CD4-positive, alpha-beta T cell treated with Interferon gamma for 1 hour (primary cell): ENCODE data around the gene MYRIP.
"Not testable (repeated sequence)": the region's sequence is repeated elsewhere in the genome, so short reads cannot be mapped to it uniquely, and the experiment has no call there.

ENCODE experiments used
- DNase-seq: peaks from one replicate; pipeline ENCODE4 v3.0.0-alpha.2; 2020

MYRIP gene

DNA sequence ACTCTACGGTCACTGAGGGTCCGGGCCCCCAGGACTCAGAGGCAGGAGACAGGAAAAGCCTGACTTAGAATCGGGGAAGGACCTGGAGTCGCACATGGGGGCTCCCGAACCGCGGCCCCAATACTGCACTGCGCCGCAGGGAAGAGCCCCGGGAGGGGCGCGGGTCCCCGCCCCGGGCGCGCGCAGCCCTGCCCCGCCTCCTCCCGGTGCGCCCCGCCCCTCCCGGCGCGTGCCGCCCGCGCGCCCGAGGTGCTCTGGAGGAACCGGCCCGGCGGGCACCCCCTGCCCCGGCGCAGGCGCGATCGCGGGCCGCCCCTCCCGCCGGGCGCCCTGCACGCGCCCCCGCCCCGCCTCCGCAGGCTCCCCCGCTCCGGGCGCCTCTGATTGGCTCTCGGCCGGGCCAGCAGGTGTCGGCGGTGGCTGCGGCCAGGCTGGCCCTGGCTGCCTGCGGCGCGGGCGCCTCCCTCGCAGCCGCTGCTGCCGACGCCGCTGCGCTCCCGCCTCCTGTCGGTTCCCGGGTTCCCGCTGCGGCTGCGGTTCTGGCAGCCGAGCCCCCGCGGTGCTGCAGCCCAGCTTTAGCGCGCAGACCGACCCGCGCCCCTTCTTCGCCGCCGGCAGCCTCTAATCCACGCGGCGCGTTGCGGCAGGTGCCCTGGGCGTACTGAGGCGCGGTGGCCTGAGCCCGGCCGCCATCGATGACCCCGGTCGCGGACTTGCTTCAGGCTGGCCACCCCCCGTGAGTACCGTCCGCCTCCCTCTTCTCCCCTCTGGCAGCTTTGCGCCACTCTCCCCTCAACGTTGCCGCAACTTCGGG, at the start of gene MYRIP:
Gene MYRIP (plus strand): TSS at position 429 of the 814 bp plus-strand sequence. CDS start 91,208 bp downstream, outside the sequence.
- no peak for DNase-seq

DNA sequence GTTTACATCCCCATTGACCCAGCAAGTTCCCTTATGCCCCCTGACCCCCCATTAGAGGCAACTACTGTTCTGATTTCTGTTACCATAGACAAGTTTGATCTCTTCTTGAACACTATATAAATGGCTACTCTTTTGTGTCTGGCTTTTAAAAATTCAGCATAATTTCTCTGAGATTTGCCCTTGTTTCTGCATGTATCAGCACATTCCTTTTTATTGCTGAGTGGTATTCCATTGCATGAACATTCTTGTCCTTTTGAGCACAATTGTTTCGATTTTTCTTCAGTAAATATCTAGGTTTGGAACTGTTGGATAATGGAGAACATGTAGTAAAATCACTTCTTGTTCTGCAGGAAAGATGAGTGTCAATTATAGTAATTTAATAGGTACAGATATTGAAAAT, 49.1 kb upstream of the MYRIP start:
- DNase-seq = no peak

DNA sequence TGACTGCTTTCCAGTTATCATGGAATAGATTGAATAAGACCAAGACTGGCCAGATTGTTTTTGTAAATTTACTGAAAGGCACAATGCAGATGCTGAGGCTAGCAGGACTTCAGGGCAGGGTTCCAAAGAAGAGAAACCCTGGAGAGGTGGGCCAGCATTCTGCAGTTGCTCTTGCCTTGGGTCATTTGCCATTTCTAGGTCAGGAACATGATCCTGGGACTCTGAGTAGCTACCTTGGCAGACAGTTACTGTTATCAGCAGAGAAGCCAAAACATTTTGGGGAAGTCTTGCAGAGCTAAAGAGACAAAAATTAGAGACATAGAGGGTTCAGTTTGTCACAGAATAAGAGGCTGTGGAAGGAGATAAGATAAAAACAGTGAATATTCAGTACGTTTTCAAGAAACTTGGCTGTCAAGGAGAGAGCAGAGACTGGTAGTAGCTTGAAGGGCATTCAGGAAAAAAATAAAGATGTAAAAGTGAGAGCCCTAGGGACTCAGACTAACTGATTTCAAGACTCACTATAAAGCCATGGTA, 46.8 kb upstream of the MYRIP start:
- no peak for DNase-seq

DNA sequence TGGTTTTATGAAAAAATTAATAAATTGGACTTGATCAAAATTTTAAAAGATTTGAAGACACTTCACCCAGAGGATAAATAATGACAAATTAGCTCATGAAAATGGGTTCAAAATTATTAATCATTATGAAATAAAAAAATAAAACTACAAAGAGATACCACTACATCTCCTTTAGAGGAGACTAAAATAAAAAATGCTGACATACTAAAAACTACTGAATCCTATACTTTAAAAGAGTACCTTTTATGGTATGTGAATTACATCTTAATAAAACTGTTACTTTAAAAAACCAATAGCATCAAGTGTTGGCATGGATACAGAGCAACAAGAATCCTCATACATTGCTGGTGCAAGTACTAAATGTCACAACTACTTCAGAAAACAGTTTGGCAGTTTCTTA, 46.0 kb upstream of the MYRIP start:
- DNase-seq = no peak

DNA sequence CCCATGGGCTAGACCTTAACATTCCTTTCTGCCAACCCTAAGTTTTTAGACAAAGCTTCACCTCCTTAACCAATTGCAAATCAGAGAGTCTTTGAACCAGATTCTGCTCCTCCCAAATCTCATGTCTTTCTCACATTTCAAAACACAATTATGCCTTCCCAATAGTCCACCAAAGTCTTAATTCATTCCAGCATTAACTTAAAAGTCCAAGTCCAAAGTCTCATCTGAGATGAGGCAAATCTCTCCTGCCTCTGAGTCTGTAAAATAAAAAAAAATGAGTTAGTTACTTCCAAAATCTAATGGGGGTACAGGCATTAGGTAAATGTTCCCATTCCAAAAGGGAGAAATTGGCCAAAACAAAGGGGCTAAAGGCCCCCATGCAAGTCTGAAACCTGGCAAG, 43.8 kb upstream of the MYRIP start:
- no peak for DNase-seq

DNA sequence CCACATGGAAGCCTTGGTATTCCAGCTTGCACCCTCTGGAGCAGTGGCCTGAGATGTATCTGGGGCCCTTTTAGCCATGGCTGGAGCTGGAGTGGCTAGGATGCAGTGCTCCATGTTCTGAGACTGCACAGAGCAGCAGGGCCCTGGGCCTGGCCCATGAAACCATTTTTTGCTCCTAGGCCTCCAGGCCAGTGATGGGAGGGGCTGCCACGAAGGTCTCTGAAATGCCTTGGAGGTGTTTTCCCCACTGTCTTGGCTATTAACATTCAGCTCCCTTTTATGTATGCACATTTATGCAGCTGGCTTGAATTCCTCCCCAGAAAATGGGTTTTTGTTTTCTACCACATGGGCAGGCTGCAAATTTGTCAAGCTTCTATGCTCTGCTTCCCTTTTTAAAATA, 43.0 kb upstream of the MYRIP start:
- DNase-seq = no peak

DNA sequence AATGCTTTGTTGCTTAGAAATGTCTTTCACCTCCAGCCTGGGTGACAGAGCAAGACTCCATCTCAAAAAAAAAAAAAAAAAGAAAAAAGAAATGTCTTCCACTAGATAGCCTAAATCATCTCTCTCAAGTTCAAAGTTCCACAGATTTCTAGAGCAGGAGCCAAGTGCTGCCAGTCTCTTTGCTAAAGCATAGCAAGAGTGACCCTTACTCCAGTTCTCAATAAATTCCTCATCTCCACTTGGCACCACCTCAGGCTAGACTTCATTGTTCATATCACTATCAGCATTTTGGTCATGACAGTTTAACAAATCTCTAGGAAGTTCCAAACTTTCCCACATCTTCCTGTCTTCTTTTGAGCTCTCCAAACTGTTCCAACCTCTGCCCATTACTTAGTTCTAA, 42.5 kb upstream of the MYRIP start:
- not testable (repeated sequence) for DNase-seq

DNA sequence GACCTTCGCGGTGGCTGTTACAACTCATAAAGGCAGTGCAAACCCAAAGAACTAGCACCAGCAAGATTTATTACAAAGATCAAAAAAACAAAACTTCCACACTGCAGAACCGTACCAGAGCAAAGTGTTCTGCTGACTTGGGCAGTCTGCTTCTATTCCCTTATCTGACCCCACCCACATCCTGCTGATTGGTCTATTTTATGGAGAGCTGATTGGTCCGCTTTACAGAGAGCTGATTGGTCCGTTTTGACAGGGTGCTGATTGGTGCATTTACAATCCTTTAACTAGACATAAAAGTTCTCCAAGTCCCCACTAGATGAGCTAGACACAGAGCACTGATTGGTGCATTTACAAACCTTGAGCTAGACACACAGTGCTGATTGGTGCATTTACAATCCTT, 31.2 kb upstream of the MYRIP start:
- DNase-seq = not testable (repeated sequence)

DNA sequence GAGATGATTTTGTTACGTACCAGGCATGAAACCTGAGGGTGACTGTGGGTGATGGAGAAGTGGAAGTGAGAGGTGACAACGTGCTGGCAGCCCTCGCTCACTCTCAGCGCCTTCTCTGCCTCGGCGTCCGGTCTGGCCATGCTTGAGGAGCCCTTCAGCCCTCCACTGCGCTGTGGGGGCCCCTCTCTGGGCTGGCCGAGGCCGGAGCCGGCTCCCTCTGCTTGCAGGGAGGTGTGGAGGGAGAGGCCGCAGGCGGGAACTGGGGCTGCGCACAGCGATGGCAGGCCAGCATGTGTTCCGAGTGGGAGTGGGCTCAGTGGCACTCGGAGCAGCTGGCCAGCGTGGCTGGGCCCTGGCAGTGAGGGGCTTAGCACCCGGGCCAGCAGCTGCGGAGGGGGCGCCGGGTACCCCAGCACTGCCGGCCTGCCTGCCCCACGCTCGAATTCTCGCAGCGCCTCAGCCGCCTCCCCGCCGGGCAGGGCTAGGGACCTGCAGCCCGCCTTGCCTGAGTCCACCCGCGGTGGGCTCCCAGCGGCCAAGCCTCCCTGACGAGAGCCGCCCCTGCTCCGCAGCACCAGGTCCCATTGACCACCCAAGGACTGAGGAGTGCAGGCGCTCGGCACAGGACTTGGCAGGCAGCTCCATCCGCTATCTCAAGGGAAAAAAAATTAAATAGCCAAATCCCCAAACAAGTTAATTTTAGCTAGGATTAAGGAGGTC, 29.7 kb upstream of the MYRIP start:
- no peak for DNase-seq

DNA sequence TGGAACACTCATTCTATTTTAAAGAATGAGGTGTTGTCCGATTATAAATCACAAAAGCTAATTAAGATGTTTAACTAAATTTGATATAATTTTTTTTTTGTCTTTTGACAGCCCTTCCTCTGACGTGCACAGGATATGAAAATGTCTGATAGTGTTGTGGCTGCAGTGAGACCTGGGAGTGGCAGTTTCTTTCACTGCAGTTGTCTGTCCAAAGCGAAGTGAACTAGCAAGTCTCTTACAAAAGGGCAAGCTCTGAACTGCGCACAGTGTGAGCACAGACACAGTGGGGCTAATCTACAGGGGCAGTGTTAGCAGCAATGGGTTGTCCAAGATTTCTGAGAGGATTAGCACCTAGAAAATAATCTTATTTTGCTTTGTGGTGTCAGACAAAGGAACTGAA, 29.1 kb upstream of the MYRIP start:
- no peak for DNase-seq

DNA sequence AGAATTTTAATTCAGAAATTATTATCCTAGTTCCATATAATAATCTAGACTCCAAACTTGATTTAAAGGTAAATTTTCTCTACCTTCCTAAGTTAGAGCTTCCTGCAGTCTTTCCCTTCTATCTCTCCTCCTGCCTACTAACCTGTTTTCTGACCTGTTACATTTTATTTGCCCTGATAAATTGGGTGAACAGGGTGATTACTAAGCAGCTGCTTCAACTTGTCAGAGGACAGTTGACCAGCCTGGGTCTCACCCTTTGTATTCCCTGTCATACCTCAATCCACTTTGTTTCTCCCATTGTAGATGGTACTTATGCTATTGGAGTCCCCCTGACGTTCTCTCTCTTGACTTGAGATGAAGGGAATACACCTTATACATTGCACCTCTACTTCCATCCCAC, 28.4 kb upstream of the MYRIP start:
- DNase-seq = no peak

DNA sequence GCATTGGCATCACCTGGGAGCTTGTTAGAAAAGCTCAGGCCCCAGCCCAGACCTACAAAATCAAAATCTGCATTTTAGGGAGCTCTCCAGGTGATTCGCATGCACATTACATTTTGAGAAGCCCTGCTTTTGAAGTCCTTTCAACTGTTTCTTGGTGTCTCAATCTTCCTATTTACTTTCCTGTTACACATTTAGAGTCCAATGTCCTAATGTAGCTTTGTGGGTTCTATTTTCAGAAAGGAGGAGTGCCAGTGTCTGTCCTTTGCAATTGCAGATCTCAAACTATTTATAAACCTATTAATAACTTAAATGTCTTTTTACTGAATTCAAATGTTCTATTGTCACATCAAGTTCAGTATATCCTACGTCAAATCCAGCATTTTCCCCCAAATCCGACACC, 27.8 kb upstream of the MYRIP start:
- DNase-seq = no peak

DNA sequence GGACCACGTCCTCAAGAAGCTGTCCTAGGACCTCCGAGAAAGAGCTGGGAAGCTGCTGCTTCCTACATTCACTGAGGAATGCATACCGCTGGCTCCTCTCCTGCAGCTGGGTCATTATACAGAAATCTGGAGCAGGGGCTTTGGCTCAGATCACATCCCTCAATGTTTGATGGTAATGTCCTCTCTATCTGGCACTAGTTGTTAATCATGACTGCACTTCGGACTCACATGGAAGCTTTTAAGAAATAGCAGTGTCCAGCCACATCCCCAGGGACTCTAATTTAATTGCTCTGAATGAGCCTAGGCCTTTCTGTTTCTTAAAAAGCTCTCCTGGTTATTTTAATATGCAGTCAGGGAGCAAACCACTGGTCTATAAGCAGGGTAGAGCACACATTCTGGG, 25.7 kb upstream of the MYRIP start:
- DNase-seq = no peak

DNA sequence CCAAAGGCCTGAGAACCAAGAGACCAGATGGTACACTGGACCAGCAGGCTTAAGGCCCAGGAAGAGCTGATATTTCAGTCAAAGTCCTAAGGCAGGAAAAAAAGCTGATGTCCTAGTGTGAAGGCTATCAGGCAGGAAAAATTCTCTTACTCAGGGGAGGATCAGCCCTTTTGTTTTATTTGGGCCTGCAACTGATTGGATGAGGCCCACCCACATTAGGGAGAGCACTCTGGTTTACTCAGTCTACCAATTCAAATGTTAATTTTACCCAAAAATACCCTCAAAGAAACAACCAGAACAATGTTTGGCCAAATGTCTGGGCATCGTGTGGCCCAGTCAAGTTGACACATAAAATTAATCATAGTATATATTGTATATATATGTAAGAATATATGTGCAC, 24.5 kb upstream of the MYRIP start:
- no peak for DNase-seq

DNA sequence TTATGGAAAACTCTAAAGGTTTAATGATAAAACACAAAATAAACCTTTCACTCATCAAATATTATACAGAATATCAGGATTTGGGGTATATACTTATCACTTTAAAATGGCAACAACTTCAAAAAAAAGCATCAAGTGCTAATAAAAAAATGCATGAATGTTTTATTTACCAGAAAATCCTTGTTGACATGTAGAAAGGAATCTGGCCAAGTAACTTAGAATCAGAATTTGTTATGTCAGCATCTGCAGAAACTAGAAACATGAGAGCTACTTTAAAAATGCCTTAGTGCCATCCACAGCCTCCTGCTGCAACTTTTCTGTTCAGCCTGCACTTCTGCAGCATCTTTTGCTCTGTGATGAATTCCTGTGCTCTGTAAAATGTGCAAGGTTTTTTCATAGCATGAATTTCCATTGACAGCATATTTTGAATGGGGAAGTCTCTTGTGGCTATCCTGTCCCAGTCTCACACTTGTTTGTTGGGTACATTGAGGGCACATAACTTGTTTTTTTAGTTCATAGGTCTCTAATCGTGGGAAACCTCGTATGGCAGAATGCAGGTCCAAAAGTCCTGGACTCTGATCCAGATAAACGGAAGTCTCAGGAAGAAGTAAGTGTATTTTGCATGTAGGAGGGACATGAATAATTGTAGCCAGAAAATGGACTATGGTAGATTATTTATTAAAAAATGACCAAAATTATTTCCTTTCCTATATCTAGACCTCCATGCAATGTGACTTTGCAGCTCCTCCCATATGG, 21.1 kb upstream of the MYRIP start:
- no peak for DNase-seq

DNA sequence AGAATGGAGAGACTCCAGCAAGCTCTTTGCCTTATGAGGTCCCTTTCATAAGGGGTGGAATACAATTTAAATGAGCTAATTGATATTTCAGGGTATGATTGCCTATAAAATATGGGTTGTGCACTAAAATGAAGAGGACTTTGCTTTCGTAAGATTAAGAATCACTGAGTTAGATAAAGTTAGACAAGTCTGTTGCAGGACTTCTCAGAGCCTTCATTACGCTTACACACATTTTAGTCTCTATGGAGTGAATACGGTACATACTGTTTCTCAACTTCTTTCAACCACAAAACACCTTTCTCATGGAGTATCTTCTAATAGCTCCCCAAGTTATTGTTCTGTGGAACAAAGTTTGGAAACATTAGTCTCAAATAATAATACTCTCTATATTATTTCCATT, 17.8 kb upstream of the MYRIP start:
- no peak for DNase-seq

DNA sequence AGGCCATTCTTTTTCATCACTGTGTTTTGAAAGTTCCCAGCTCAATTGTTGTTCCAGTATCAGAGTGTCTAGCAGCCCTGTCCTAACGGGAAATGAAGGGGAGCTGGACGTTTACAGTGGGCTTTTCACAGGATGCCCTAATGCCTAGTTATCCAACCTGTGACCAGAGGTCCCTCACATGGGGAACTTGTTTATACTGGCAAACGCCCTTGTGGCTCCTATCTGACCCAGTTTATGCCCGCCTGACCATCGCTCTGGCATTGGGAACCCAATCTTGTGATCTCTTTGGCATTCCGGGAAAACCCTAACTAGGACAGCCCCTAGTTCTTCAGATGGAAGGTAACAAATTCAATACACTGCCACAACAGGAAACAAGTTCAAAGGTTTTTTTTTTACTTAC, 14.5 kb upstream of the MYRIP start:
- no peak for DNase-seq

DNA sequence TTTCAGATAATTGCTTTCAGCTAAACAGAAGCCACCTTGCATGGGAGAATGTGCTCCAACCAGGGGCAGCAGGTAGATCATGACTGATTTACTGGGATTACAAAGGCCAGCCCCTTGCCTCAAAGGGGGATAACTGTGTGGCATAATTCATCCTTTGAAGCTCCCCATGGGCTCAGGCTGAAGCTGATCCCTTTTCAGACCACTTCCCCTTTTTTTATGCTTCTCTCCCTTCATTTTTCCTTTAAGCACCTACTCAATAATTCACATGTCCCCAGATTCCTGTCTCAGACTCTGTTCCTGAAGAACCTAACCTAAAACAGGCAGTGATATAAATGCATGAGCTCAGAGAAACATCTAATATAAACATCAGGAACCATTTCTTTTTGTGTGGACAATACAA, 8.2 kb upstream of the MYRIP start:
- no peak for DNase-seq

DNA sequence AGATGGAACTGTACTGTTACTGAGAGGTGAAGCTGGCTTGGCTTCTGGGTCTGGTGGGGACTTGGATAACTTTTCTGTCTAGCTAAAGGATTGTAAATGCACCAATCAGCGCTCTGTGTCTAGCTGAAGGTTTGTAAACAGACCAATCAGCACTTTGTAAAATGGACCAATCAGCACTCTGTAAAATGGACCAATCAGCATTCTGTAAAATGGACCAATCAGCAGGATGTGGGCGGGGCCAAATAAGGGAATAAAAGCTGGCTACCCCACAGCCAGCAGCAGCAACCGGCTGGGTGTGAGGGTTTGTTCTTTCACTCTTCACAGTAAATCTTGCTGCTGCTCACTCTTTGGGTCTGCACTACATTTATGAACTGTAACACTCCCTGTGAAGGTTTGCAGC, 6.9 kb upstream of the MYRIP start:
- DNase-seq = not testable (repeated sequence)

DNA sequence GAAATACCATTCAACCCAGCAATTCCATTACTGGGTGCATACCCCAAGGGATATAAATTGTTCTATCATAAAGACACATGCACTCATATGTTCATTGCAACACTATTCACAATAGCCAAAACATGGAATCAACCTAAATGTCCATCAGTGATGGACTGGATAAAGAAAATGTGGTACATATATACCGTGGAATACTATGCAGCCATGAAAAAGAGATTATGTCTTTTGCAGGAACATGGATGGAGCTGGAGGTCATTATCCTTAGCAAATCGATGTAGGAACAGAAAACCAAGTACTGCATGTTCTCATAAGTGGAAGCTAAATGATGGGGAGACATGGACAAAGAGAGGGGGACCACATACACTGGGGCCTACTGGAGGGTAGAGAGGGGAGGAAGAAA, 5.5 kb upstream of the MYRIP start:
- no peak for DNase-seq

DNA sequence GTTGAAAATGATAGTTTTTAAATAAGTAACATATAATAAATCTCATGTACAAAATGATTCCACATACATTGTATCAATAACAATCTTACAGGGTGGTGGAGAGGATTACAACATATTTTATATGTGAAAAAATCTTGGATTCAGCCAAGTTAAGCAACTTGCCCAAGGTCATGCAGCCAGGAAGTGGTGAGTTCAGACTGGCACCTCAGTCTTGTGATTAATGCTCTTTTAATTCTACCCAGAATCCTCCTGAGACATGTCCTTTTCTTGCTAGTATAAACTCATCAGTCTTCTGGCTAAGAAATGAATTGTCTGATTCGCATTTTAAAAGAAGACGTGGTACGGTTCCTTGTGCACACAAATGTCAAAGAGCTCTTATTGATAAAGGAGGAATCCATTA, 4.5 kb upstream of the MYRIP start:
- DNase-seq = no peak

DNA sequence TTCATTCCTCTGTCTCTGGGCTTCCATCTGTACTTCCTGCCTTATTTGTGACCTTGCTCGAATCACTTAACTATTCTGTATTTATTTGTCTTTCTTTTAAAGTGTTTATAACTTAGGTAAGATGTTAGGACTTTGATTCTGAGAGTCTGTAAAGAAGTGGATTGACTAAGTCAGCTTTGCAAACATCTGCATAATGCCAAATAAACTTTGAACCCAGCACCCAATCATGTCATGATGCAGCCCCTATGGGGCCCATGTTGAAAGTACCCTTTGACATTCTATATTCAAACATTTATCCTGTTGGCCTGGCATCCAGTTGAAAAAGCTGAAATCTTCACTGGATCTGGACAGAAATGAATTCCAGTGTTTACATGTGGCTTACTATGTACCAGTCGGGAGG, 3.8 kb upstream of the MYRIP start:
- no peak for DNase-seq

DNA sequence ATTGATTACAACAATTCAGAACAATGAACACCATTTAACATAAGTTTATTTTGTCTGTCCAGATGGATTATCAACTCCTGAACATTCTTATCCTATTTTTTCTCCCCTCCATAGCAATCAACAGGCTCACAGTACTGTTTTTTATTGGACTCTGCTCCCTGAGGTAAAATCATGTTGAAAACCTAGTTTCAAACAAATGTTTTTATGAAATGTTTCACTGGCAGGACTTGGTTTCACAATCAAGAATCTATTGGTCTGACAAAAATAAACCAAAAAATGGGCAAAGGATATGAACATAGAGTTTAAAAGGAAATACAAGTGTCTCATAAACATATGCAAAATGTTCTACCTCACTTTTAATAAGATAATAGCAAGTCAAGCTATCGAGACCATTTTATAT, 2.6 kb upstream of the MYRIP start:
- DNase-seq = no peak
